Measurements from ENCODE around the gene SLC35E1.

The SLC35E1 gene

GRCh38 chr19:16605115-16605514 is 32.9 kb upstream of the SLC35E1 start:
- no peak for ATAC-seq
- H3K27ac Mint-ChIP-seq, result peak overlapping the region; percentile 81
- H3K4me1 Mint-ChIP-seq, result peaks cover 49% of the 10 kb centered on the region
- H3K9me3 Mint-ChIP-seq, result no peaks in the 10 kb centered on the region
- no peak for DNase-seq (ENCODE audit: low spot score in 2 of 2)
- peaks cover 12% of the 10 kb centered on the region for H3K36me3 Mint-ChIP-seq
- no peak overlapping the region for H3K4me3 Mint-ChIP-seq

GRCh38 chr19:16604615-16605014 is 32.4 kb upstream of the SLC35E1 start:
- DNase-seq (ENCODE audit: low spot score in 2 of 2) (no peak), ATAC-seq (no peak)
- H3K36me3 Mint-ChIP-seq, result peaks cover 12% of the 10 kb centered on the region
- H3K4me1 Mint-ChIP-seq, result peaks cover 50% of the 10 kb centered on the region
- no peak overlapping the region for H3K27ac Mint-ChIP-seq
- no peak overlapping the region for H3K4me3 Mint-ChIP-seq
- H3K9me3 Mint-ChIP-seq, result no peaks in the 10 kb centered on the region

GRCh38 chr19:16603090-16603489 is 30.9 kb upstream of the SLC35E1 start:
- ATAC-seq, result no peak
- Mint-ChIP-seq H3K9me3 (no peaks in the 10 kb centered on the region), H3K4me1 (peaks cover 47% of the 10 kb centered on the region), H3K27ac (peak overlapping the region; percentile 5), H3K4me3 (no peak overlapping the region), H3K36me3 (peaks cover 19% of the 10 kb centered on the region)
- DNase-seq (ENCODE audit: low spot score in 2 of 2), result no peak

- no peak for DNase-seq (ENCODE audit: low spot score in 2 of 2)
- peaks cover 25% of the 10 kb centered on the region for H3K36me3 Mint-ChIP-seq
- no peak overlapping the region for H3K4me3 Mint-ChIP-seq
- H3K27ac Mint-ChIP-seq, result no peak overlapping the region
- no peak for ATAC-seq
- no peaks in the 10 kb centered on the region for H3K9me3 Mint-ChIP-seq
- peaks cover 53% of the 10 kb centered on the region for H3K4me1 Mint-ChIP-seq
Measured at GRCh38 chr19:16601378-16602052, 29.3 kb upstream of the SLC35E1 start.

- peak overlapping the region; percentile 74 for H3K27ac Mint-ChIP-seq
- ATAC-seq (no peak), DNase-seq (ENCODE audit: low spot score in 2 of 2) (no peak)
- no peaks in the 10 kb centered on the region for H3K9me3 Mint-ChIP-seq
- peaks cover 57% of the 10 kb centered on the region for H3K4me1 Mint-ChIP-seq
- H3K4me3 Mint-ChIP-seq, result no peak overlapping the region
- peaks cover 25% of the 10 kb centered on the region for H3K36me3 Mint-ChIP-seq
Measured at GRCh38 chr19:16600824-16601223, 28.6 kb upstream of the SLC35E1 start.

GRCh38 chr19:16599655-16600346 is 27.6 kb upstream of the SLC35E1 start:
- Mint-ChIP-seq H3K4me3 (no peak overlapping the region), H3K27ac (peak overlapping the region; percentile 74), H3K4me1 (peaks cover 58% of the 10 kb centered on the region), H3K9me3 (no peaks in the 10 kb centered on the region), H3K36me3 (peaks cover 27% of the 10 kb centered on the region)
- ATAC-seq, result no peak
- no peak for DNase-seq (ENCODE audit: low spot score in 2 of 2)

GRCh38 chr19:16598848-16599247 is 26.6 kb upstream of the SLC35E1 start:
- H3K4me1 Mint-ChIP-seq, result peaks cover 61% of the 10 kb centered on the region
- H3K36me3 Mint-ChIP-seq, result peaks cover 29% of the 10 kb centered on the region
- no peak overlapping the region for H3K4me3 Mint-ChIP-seq
- ATAC-seq (no peak), DNase-seq (ENCODE audit: low spot score in 2 of 2) (no peak)
- no peaks in the 10 kb centered on the region for H3K9me3 Mint-ChIP-seq
- no peak overlapping the region for H3K27ac Mint-ChIP-seq

GRCh38 chr19:16596399-16596798 is 24.2 kb upstream of the SLC35E1 start:
- no peak overlapping the region for H3K4me3 Mint-ChIP-seq
- H3K9me3 Mint-ChIP-seq, result no peaks in the 10 kb centered on the region
- H3K4me1 Mint-ChIP-seq, result peaks cover 69% of the 10 kb centered on the region
- no peak for DNase-seq (ENCODE audit: low spot score in 2 of 2)
- no peak for ATAC-seq
- H3K36me3 Mint-ChIP-seq, result peaks cover 23% of the 10 kb centered on the region
- H3K27ac Mint-ChIP-seq, result no peak overlapping the region

- H3K27ac Mint-ChIP-seq, result peak overlapping the region; percentile 94
- H3K36me3 Mint-ChIP-seq, result peaks cover 23% of the 10 kb centered on the region
- peak; percentile 25 for ATAC-seq
- peak overlapping the region; percentile 71 for H3K4me3 Mint-ChIP-seq
- H3K4me1 Mint-ChIP-seq, result peaks cover 69% of the 10 kb centered on the region
- H3K9me3 Mint-ChIP-seq, result no peaks in the 10 kb centered on the region
- no peak for DNase-seq (ENCODE audit: low spot score in 2 of 2)
Measured at GRCh38 chr19:16595097-16595496, 22.9 kb upstream of the SLC35E1 start.

GRCh38 chr19:16594681-16595091 is 22.5 kb upstream of the SLC35E1 start:
- DNase-seq (ENCODE audit: low spot score in 2 of 2), result peak in 1 of 2 donors; percentile 68
- peak overlapping the region; percentile 71 for H3K4me3 Mint-ChIP-seq
- ATAC-seq, result peak; percentile 82

GRCh38 chr19:16594131-16594586 is 21.9 kb upstream of the SLC35E1 start:
- H3K9me3 Mint-ChIP-seq, result no peaks in the 10 kb centered on the region
- H3K36me3 Mint-ChIP-seq, result peaks cover 23% of the 10 kb centered on the region
- H3K4me3 Mint-ChIP-seq, result peak overlapping the region; percentile 71
- peaks cover 77% of the 10 kb centered on the region for H3K4me1 Mint-ChIP-seq
- peak overlapping the region; percentile 94 for H3K27ac Mint-ChIP-seq
- DNase-seq (ENCODE audit: low spot score in 2 of 2) (peak; percentile 37 to 79), ATAC-seq (peak; percentile 74)

More at GRCh38 chr19:16594681-16595091, 22.5 kb upstream of the SLC35E1 start:
- peaks cover 72% of the 10 kb centered on the region for H3K4me1 Mint-ChIP-seq
- no peaks in the 10 kb centered on the region for H3K9me3 Mint-ChIP-seq
- H3K36me3 Mint-ChIP-seq, result peaks cover 23% of the 10 kb centered on the region
- H3K27ac Mint-ChIP-seq, result peak overlapping the region; percentile 94

GRCh38 chr19:16593181-16593580 is 21.0 kb upstream of the SLC35E1 start:
- Mint-ChIP-seq H3K36me3 (peaks cover 17% of the 10 kb centered on the region), H3K4me3 (no peak overlapping the region), H3K9me3 (no peaks in the 10 kb centered on the region), H3K4me1 (peaks cover 82% of the 10 kb centered on the region), H3K27ac (peak overlapping the region; percentile 20)
- ATAC-seq (no peak), DNase-seq (ENCODE audit: low spot score in 2 of 2) (no peak)

- Mint-ChIP-seq H3K9me3 (no peaks in the 10 kb centered on the region), H3K36me3 (peaks cover 10% of the 10 kb centered on the region), H3K27ac (no peak overlapping the region), H3K4me1 (peaks cover 87% of the 10 kb centered on the region), H3K4me3 (no peak overlapping the region)
- DNase-seq (ENCODE audit: low spot score in 2 of 2), result no peak
- ATAC-seq, result no peak
Measured at GRCh38 chr19:16591803-16592556, 19.8 kb upstream of the SLC35E1 start.

GRCh38 chr19:16590876-16591802 is 18.9 kb upstream of the SLC35E1 start:
- Mint-ChIP-seq H3K4me1 (peaks cover 86% of the 10 kb centered on the region), H3K4me3 (no peak overlapping the region), H3K36me3 (peaks cover 13% of the 10 kb centered on the region), H3K9me3 (no peaks in the 10 kb centered on the region), H3K27ac (no peak overlapping the region)
- ATAC-seq, result no peak
- DNase-seq (ENCODE audit: low spot score in 2 of 2), result no peak

Measured in stimulated activated effector memory CD8-positive, alpha-beta T cell treated with anti-CD3 and anti-CD28 coated beads, Interleukin-12 subunit alpha, Interleukin-12 subunit beta, amount 100 ng/mL, for 72 hours (primary cell).